ENCODE results near the gene MAPK8. TPM values are rescaled to one million over a fixed set of nuclear protein-coding genes. Genes with fewer than 3 reads are reported as not detected.

MAPK8 gene
- total RNA-seq, 6 experiments from 2014 or later = 56.3 to 96.6 (median 74.8) TPM

- no peak overlapping the region for H3K27ac Mint-ChIP-seq
- TF ChIP-seq CTCF (IDR thresholded peaks at IDR 0.05) = no peak
- peaks cover 13% of the 10 kb centered on the region; the same call in 1 of the 2 replicates for H3K4me1 Mint-ChIP-seq (ENCODE audit: low read depth)
- peaks cover 17% of the 10 kb centered on the region for H3K27me3 Mint-ChIP-seq (ENCODE audit: insufficient read depth)
- H3K36me3 Mint-ChIP-seq (ENCODE audit: low read depth) = no peaks in the 10 kb centered on the region
- no peak for DNase-seq
- H3K4me3 Mint-ChIP-seq = no peak overlapping the region
- H3K9me3 Mint-ChIP-seq = no peaks in the 10 kb centered on the region
Observed at GRCh38 chr10:48292616-48293015, 13.9 kb upstream of the MAPK8 start.

GRCh38 chr10:48294431-48294830, 12.0 kb upstream of the MAPK8 start:
- Mint-ChIP-seq H3K27ac (no peak overlapping the region), H3K27me3 (ENCODE audit: insufficient read depth) (peaks cover 19% of the 10 kb centered on the region), H3K4me3 (no peak overlapping the region), H3K36me3 (ENCODE audit: low read depth) (no peaks in the 10 kb centered on the region), H3K9me3 (no peaks in the 10 kb centered on the region), H3K4me1 (ENCODE audit: low read depth) (peaks cover 6% of the 10 kb centered on the region; the same call in 1 of the 2 replicates)
- TF ChIP-seq CTCF (IDR thresholded peaks at IDR 0.05) = no peak
- no peak for DNase-seq

GRCh38 chr10:48296576-48297098, 9.8 kb upstream of the MAPK8 start:
- no peaks in the 10 kb centered on the region for H3K9me3 Mint-ChIP-seq
- no peak for TF ChIP-seq CTCF (IDR thresholded peaks at IDR 0.05)

GRCh38 chr10:48299066-48299465, 7.4 kb upstream of the MAPK8 start:
- Mint-ChIP-seq H3K27ac (no peak overlapping the region), H3K4me3 (no peak overlapping the region), H3K27me3 (ENCODE audit: insufficient read depth) (peaks cover 25% of the 10 kb centered on the region), H3K36me3 (ENCODE audit: low read depth) (no peaks in the 10 kb centered on the region), H3K4me1 (ENCODE audit: low read depth) (no peaks in the 10 kb centered on the region), H3K9me3 (no peaks in the 10 kb centered on the region)
- DNase-seq = no peak
- TF ChIP-seq CTCF (IDR thresholded peaks at IDR 0.05) = no peak

More at GRCh38 chr10:48296576-48297098, 9.8 kb upstream of the MAPK8 start:
- no peaks in the 10 kb centered on the region for H3K4me1 Mint-ChIP-seq (ENCODE audit: low read depth)
- H3K27me3 Mint-ChIP-seq (ENCODE audit: insufficient read depth) = peaks cover 25% of the 10 kb centered on the region
- DNase-seq = no peak
- H3K27ac Mint-ChIP-seq = no peak overlapping the region
- no peak overlapping the region for H3K4me3 Mint-ChIP-seq
- no peaks in the 10 kb centered on the region for H3K36me3 Mint-ChIP-seq (ENCODE audit: low read depth)

GRCh38 chr10:48299692-48300091, 6.8 kb upstream of the MAPK8 start:
- no peaks in the 10 kb centered on the region for H3K36me3 Mint-ChIP-seq (ENCODE audit: low read depth)
- no peak overlapping the region for H3K27ac Mint-ChIP-seq
- no peaks in the 10 kb centered on the region for H3K9me3 Mint-ChIP-seq

More at GRCh38 chr10:48299692-48300091, 6.8 kb upstream of the MAPK8 start:
- Mint-ChIP-seq H3K4me1 (ENCODE audit: low read depth) (no peaks in the 10 kb centered on the region), H3K27me3 (ENCODE audit: insufficient read depth) (peaks cover 28% of the 10 kb centered on the region), H3K4me3 (no peak overlapping the region)
- no peak for DNase-seq
- no peak for TF ChIP-seq CTCF (IDR thresholded peaks at IDR 0.05)
